A673 (cell line): ENCODE data around the gene GRAMD1C. TPM values are rescaled to one million over a fixed set of nuclear protein-coding genes. Genes with fewer than 3 reads are reported as not detected.
A peak's percentile ranks its signal among the peaks of the same experiment; 100 is the strongest.

Experiments
- BruUV-seq: library from RNA; stranded (reverse); fragments of 400-500 nt; replicated peaks from 2 replicates; lab custom pipeline; 2021; lab: Mats Ljungman, UMichigan
- CTCF ChIA-PET: fragments of 300-600 bp; sonication (Branson Sonifier 250); formaldehyde crosslinking; loops from one replicate; lab custom pipeline; 2022; ENCODE audit warnings: antibody characterized with exemption; lab: Charles Lee
- POLR2A ChIA-PET: fragments of 300-600 bp; sonication (Branson Sonifier 250); formaldehyde crosslinking; loops from one replicate; lab custom pipeline; 2022; ENCODE audit warnings: antibody characterized with exemption; ENCODE audit not compliant: low non-redundant PET; lab: Charles Lee
- DNase-seq: peaks from one replicate; pipeline ENCODE4 v3.0.0-alpha.2; 2015; ENCODE audit warnings: low spot score
- H3K27ac ChIP-seq: fragments of 200-600 bp; sonication (generic); 2 replicates; pipeline ENCODE4 v1.5.1; 2016; ENCODE audit warnings: mixed run types, low read depth, mild to moderate bottlenecking, mixed read lengths, antibody characterized with exemption, low read length; ENCODE audit not compliant: poor library complexity, severe bottlenecking
- H3K27me3 ChIP-seq: fragments of 200-600 bp; sonication (generic); replicated peaks from 2 replicates; pipeline ENCODE4 v1.6.1; 2017; ENCODE audit warnings: mixed run types, low read depth, mild to moderate bottlenecking, mixed read lengths, antibody characterized with exemption, low read length; ENCODE audit not compliant: insufficient read depth, poor library complexity
- H3K36me3 ChIP-seq: fragments of 200-600 bp; sonication (generic); 2 replicates; pipeline ENCODE4 v1.6.1; 2016; ENCODE audit warnings: mixed run types, mild to moderate bottlenecking, mixed read lengths, antibody characterized with exemption, low read length; ENCODE audit not compliant: insufficient read depth, poor library complexity, severe bottlenecking
- H3K4me1 ChIP-seq: fragments of 200-600 bp; sonication (generic); 2 replicates; pipeline ENCODE4 v1.6.1; 2017; ENCODE audit warnings: mixed run types, mild to moderate bottlenecking, mixed read lengths, antibody characterized with exemption, low read length; ENCODE audit not compliant: insufficient read depth, poor library complexity, severe bottlenecking
- H3K4me3 ChIP-seq: fragments of 200-600 bp; sonication (generic); 2 replicates; pipeline ENCODE4 v1.5.1; 2016; ENCODE audit warnings: low read depth, mixed run types, mild to moderate bottlenecking, mixed read lengths, low read length; ENCODE audit not compliant: poor library complexity, severe bottlenecking
- H3K9me3 ChIP-seq: fragments of 200-600 bp; sonication (generic); 2 replicates; pipeline ENCODE4 v1.6.1; 2016; ENCODE audit warnings: mixed run types, low read depth, mild to moderate bottlenecking, mixed read lengths, antibody characterized with exemption, low read length; ENCODE audit not compliant: poor library complexity, severe bottlenecking
- EZH2 ChIP-seq: fragments of 200-600 bp; sonication (generic); IDR thresholded peaks from 2 replicates; pipeline ENCODE4 v1.6.1; 2017; ENCODE audit warnings: borderline replicate concordance, low read depth, mild to moderate bottlenecking, mixed read lengths, antibody characterized with exemption, low read length; ENCODE audit not compliant: poor library complexity, severe bottlenecking
- intact Hi-C: fragments of 100-400 bp; cut with micrococcal nuclease; formaldehyde crosslinking; loops from one replicate; pipeline ENCODE4 v1.10.0; 2022; ENCODE audit not compliant: unreplicated experiment
- total RNA-seq: library from RNA; stranded (reverse); gene quantifications from 2 replicates; pipeline ENCODE4 v1.2.3, GENCODE V29; 2021
- TF ChIP-seq, protein P1 (sequence below): fragments of 300-800, 200-600 bp; sonication (generic); conservative IDR thresholded peaks from 2 replicates; pipeline ENCODE4 v1.5.1; 2017; ENCODE audit warnings: low read depth, mild to moderate bottlenecking, antibody characterized with exemption, low read length, moderate library complexity, mixed read lengths

Gene GRAMD1C
- total RNA-seq, 1 experiment from 2014 or later = 3.1 TPM

DNA sequence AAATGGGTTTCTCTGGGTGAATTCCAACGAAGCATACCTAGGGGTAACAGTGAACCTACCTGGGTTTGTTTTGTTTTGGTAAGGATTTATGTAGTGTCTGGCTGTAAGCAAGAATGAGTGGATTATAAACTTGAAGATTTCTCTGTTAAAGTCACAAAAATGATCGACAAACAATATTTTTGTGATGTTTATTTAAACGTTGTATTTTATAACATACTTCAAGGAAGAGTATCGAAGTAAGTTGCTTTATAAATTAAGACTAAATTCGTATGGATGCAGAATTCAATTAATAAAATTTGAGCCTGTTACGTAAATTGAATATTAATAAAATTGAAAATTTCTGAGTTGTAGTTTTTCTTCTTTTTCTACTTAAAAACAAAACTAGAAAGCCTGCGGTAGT lies 108.2 kb downstream of the GRAMD1C start:
- Histone ChIP-seq H3K9me3 (no peaks in the 10 kb centered on the region), H3K4me1 (no peaks in the 10 kb centered on the region), H3K4me3 (peak overlapping the region; percentile 46), H3K27ac (no peak overlapping the region), H3K27me3 (peaks cover 43% of the 10 kb centered on the region), H3K36me3 (no peaks in the 10 kb centered on the region)
- POLR2A ChIA-PET = no interaction called here
- DNase-seq = no peak
- CTCF ChIA-PET = no interaction called here
- TF ChIP-seq, protein P1, sequence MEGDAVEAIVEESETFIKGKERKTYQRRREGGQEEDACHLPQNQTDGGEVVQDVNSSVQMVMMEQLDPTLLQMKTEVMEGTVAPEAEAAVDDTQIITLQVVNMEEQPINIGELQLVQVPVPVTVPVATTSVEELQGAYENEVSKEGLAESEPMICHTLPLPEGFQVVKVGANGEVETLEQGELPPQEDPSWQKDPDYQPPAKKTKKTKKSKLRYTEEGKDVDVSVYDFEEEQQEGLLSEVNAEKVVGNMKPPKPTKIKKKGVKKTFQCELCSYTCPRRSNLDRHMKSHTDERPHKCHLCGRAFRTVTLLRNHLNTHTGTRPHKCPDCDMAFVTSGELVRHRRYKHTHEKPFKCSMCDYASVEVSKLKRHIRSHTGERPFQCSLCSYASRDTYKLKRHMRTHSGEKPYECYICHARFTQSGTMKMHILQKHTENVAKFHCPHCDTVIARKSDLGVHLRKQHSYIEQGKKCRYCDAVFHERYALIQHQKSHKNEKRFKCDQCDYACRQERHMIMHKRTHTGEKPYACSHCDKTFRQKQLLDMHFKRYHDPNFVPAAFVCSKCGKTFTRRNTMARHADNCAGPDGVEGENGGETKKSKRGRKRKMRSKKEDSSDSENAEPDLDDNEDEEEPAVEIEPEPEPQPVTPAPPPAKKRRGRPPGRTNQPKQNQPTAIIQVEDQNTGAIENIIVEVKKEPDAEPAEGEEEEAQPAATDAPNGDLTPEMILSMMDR = no peak
- TF ChIP-seq EZH2 = no peak
- intact Hi-C loops = no loop called here
- BruUV-seq = no TSS peak

DNA sequence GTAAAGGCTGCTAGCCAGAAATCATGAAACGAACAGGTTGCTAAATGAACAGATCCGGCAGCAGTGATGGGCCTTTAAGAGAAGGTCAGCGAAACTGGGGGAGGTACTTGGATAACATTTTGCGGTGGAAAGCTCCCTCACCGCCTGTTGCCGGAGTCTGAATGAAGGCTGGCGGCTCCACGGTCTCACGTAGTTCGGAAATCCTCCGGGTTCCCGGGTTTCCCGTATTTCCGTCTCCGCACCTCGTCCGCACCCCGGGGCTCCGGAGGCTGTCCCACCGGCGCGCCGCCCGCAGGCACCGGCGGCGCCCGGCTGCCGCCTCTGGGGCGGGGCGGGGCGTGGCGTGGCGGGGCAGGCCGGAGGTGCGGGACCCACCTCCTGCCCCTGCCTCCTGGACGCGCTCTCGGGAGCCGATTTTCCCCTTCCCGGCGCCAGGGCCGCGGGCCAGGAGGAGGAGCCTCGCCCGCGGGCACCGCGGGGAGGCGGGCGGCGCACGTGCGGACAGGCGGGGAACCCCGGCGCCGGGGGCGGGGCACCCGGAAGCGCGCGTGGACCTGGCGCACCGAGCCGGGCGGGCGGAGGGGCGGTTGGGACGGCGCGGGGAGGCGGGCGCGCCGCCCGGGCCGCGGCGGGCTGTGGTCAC lies 108.9 kb downstream of the GRAMD1C start, which contains the start of gene ZDHHC23:
Gene ZDHHC23, plus strand, starts transcription at position 642 of the 643 bp plus-strand sequence. CDS start 790 bp downstream, outside the sequence.
- BruUV-seq = no TSS peak
- DNase-seq = peak; percentile 56
- ChIA-PET POLR2A (no interaction called here), CTCF (no interaction called here)
- intact Hi-C loops = no loop called here
- TF ChIP-seq, protein P1 = no peak
- no peak for TF ChIP-seq EZH2
- H3K4me3 ChIP-seq = peak within 1 kb of the TSS; percentile 46
- no peaks in the 10 kb centered on the region for H3K36me3 ChIP-seq
- H3K9me3 ChIP-seq = no peaks in the 10 kb centered on the region
- no peak within 1 kb of the TSS for H3K27ac ChIP-seq
- H3K4me1 ChIP-seq = no peaks in the 10 kb centered on the region
- peaks cover 43% of the 10 kb centered on the region for H3K27me3 ChIP-seq

DNA sequence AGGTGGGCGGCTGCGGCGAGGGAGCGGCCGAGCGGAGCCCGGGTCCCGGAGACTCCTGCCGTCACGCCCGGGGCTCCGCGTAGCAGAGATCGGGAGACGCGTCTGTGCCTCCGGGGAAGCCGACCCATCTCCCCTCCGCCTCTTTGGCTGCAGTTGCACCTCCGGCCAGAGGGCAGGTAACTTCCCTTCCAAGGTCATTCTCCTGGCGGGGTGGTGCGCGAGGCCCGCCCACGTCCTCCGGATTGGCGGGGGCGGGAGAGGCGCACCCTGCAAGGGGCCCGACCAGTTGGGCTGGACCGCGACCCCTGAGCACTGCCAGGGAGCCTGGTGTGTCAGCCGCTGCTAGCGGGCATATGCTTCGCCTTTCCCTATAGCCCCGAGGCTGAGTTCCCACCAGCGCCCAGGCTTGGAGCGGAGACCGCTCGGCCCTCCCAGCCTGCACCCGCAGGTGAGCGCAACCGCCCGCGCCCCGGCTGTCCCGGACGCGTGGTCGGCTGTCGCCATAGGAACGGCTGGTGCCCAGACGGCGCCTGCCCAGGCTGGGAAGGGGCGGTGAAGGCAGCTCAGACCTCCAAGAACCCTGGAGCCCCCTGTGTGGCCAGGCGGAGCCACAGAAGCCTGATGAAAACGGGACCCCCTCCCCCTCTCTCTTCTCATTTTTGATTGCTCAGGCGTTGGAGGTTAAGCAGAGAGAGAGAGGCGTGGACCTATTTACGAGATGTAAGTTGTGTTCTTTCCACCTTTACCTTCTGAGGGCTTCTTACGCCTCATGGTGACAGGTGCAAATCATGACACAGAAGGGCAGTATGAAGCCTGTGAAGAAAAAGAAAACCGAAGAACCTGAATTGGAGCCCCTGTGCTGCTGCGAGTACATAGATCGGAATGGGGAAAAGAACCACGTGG lies 109.7 kb downstream of the GRAMD1C start:
- ChIA-PET POLR2A (no interaction called here), CTCF (no interaction called here)
- H3K4me3 ChIP-seq = peak overlapping the region; percentile 46
- H3K27me3 ChIP-seq = peaks cover 43% of the 10 kb centered on the region
- TF ChIP-seq, protein P1 = no peak
- TF ChIP-seq EZH2 = no peak
- H3K4me1 ChIP-seq = no peaks in the 10 kb centered on the region
- BruUV-seq = no TSS peak
- H3K9me3 ChIP-seq = no peaks in the 10 kb centered on the region
- H3K27ac ChIP-seq = no peak overlapping the region
- DNase-seq = peak; percentile 26
- intact Hi-C loops = no loop called here
- no peaks in the 10 kb centered on the region for H3K36me3 ChIP-seq
